Osteocyte (in vitro differentiated cells): ENCODE results near the gene RPEL1. TPM values are rescaled to one million over a fixed set of nuclear protein-coding genes. Genes with fewer than 3 reads are reported as not detected.

Experiments
- DNase-seq: peaks from one replicate; pipeline ENCODE4 v3.0.0; 2021; ENCODE audit warnings: mixed read lengths; ENCODE audit not compliant: unreplicated experiment; ENCODE audit errors: extremely low spot score
- H3K27ac Mint-ChIP-seq: one replicate; pipeline ENCODE4 v1.8.0; 2021; ENCODE audit warnings: mild to moderate bottlenecking, mixed read lengths; ENCODE audit not compliant: unreplicated experiment
- H3K27me3 Mint-ChIP-seq: one replicate; pipeline ENCODE4 v1.8.0; 2021; ENCODE audit warnings: mixed read lengths; ENCODE audit not compliant: unreplicated experiment
- H3K36me3 Mint-ChIP-seq: one replicate; pipeline ENCODE4 v1.8.0; 2021; ENCODE audit warnings: mixed read lengths; ENCODE audit not compliant: unreplicated experiment
- H3K4me1 Mint-ChIP-seq: one replicate; pipeline ENCODE4 v1.8.0; 2021; ENCODE audit warnings: mixed read lengths; ENCODE audit not compliant: unreplicated experiment
- H3K4me3 Mint-ChIP-seq: one replicate; pipeline ENCODE4 v1.8.0; 2021; ENCODE audit warnings: mild to moderate bottlenecking, moderate library complexity, mixed read lengths; ENCODE audit not compliant: unreplicated experiment
- H3K9me3 Mint-ChIP-seq: one replicate; pipeline ENCODE4 v1.8.0; 2021; ENCODE audit warnings: mixed read lengths; ENCODE audit not compliant: unreplicated experiment
- CTCF ChIP-seq: fragments of 200-600 bp; sonication (generic); IDR thresholded peaks from 2 replicates; pipeline ENCODE4 v1.5.0; 2021; ENCODE audit warnings: antibody characterized with exemption, mild to moderate bottlenecking, moderate library complexity
- total RNA-seq: library from RNA; stranded (reverse); gene quantifications from 2 replicates; pipeline ENCODE4 v1.2.1, GENCODE V29; 2021

RPEL1 gene
- total RNA-seq, 1 donor from 2014 or later = not detected

DNA sequence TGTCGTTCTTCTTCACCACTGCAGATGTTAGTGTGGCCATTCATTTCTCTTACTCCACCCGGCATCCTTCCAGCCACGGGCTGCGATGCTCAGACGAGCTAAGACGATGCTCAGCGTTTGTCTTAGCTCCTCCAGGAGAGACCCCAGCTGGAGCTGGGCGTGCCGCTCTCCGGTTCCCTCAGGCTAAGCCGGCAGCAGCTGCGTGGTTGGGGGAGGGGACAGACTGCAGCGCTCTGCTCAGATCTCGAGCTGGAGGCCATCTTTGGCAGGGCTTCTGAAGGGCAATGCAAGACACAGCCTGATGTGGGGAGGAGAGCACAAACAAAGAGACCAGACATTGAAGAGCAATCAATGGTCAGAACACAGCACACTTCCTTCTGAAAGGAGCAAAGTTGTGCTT, 36.1 kb downstream of the RPEL1 start:
- no peak for DNase-seq
- peaks cover 30% of the 10 kb centered on the region for H3K27me3 Mint-ChIP-seq
- no peak overlapping the region for H3K27ac Mint-ChIP-seq
- no peak overlapping the region for H3K4me3 Mint-ChIP-seq
- TF ChIP-seq CTCF = no peak
- peaks cover 9% of the 10 kb centered on the region for H3K4me1 Mint-ChIP-seq
- H3K9me3 Mint-ChIP-seq = no peaks in the 10 kb centered on the region
- H3K36me3 Mint-ChIP-seq = no peaks in the 10 kb centered on the region

GRCh38 chr10:103282961-103283360, 37.3 kb downstream of the RPEL1 start:
- DNase-seq = no peak
- Mint-ChIP-seq H3K9me3 (no peaks in the 10 kb centered on the region), H3K4me1 (peaks cover 9% of the 10 kb centered on the region), H3K27me3 (peaks cover 34% of the 10 kb centered on the region), H3K36me3 (no peaks in the 10 kb centered on the region), H3K4me3 (no peak overlapping the region), H3K27ac (no peak overlapping the region)
- TF ChIP-seq CTCF = no peak

GRCh38 chr10:103284170-103284569, 38.5 kb downstream of the RPEL1 start:
- no peaks in the 10 kb centered on the region for H3K9me3 Mint-ChIP-seq
- no peaks in the 10 kb centered on the region for H3K36me3 Mint-ChIP-seq
- peaks cover 32% of the 10 kb centered on the region for H3K27me3 Mint-ChIP-seq
- peaks cover 4% of the 10 kb centered on the region for H3K4me1 Mint-ChIP-seq
- no peak overlapping the region for H3K27ac Mint-ChIP-seq
- H3K4me3 Mint-ChIP-seq = no peak overlapping the region
- TF ChIP-seq CTCF = no peak
- DNase-seq = no peak

- no peaks in the 10 kb centered on the region for H3K4me1 Mint-ChIP-seq
- no peaks in the 10 kb centered on the region for H3K9me3 Mint-ChIP-seq
- peaks cover 23% of the 10 kb centered on the region for H3K27me3 Mint-ChIP-seq
- no peak overlapping the region for H3K4me3 Mint-ChIP-seq
- TF ChIP-seq CTCF = no peak
- H3K36me3 Mint-ChIP-seq = no peaks in the 10 kb centered on the region
- no peak for DNase-seq
- H3K27ac Mint-ChIP-seq = no peak overlapping the region
Observed at GRCh38 chr10:103287992-103288391, 42.3 kb downstream of the RPEL1 start.

GRCh38 chr10:103291588-103291987, 45.9 kb downstream of the RPEL1 start:
- peaks cover 10% of the 10 kb centered on the region for H3K4me1 Mint-ChIP-seq
- H3K4me3 Mint-ChIP-seq = no peak overlapping the region
- TF ChIP-seq CTCF = no peak
- H3K27me3 Mint-ChIP-seq = peaks cover 20% of the 10 kb centered on the region
- no peaks in the 10 kb centered on the region for H3K9me3 Mint-ChIP-seq
- no peak overlapping the region for H3K27ac Mint-ChIP-seq
- no peaks in the 10 kb centered on the region for H3K36me3 Mint-ChIP-seq
- no peak for DNase-seq
